SK-N-SH (cell line): Measurements from ENCODE around the gene KBTBD13.

Experiments
- CTCF ChIP-seq: fragments of 200-600 bp; sonication (generic); IDR thresholded peaks from 2 replicates; pipeline ENCODE4 v1.6.1; 2017; ENCODE audit warnings: antibody characterized with exemption, mild to moderate bottlenecking, moderate library complexity
- EP300 ChIP-seq, 2 experiments: IDR thresholded peaks; 2 replicates each; pipeline versions ENCODE4 v1.4.0 to v1.6.1; 2012; ENCODE audit warnings: borderline replicate concordance in 1 of 2, low read depth in 1 of 2, low read length in 1 of 2
- JUND ChIP-seq: IDR thresholded peaks from 2 replicates; pipeline ENCODE4 v1.4.0; 2012
- NFIC ChIP-seq: IDR thresholded peaks from 2 replicates; pipeline ENCODE4 v1.4.0; 2012; ENCODE audit warnings: borderline replicate concordance
- RFX5 ChIP-seq: IDR thresholded peaks from 2 replicates; pipeline ENCODE4 v1.6.1; 2012; ENCODE audit warnings: mild to moderate bottlenecking, improper control_type of control experiment, low read length
- TCF12 ChIP-seq: IDR thresholded peaks from 2 replicates; pipeline ENCODE4 v1.4.0; 2012

- TF ChIP-seq CTCF (no peak), NFIC (no peak), TCF12 (no peak), RFX5 (no peak), JUND (no peak), EP300 (IDR thresholded peaks at IDR 0.05; ENCODE audit: borderline replicate concordance in 1 of 2, low read depth in 1 of 2, low read length in 1 of 2) (no peak)
Measured at GRCh38 chr15:65091946-65092770, 15.6 kb downstream of the KBTBD13 start.
